NCI-H1417 treated with DMSO at 0.1 percent for 48 hours (cell line): ENCODE results near the gene EBNA1BP2.

Source experiments
- DNase-seq: peaks from one replicate; lab custom pipeline; 2025; lab: John Stamatoyannopoulos, UW

EBNA1BP2 gene

GRCh38 chr1:43119928-43120586, 52.0 kb downstream of the EBNA1BP2 start:
- peak; percentile 17 for DNase-seq
